ENCODE data around the gene STEAP3. TPM values are rescaled to one million over a fixed set of nuclear protein-coding genes. Genes with fewer than 3 reads are reported as not detected.
A peak's percentile ranks its signal among the peaks of the same experiment; 100 is the strongest.

Gene STEAP3
- total RNA-seq, 6 experiments from 2014 or later: 118 to 165 (median 131) TPM

DNA sequence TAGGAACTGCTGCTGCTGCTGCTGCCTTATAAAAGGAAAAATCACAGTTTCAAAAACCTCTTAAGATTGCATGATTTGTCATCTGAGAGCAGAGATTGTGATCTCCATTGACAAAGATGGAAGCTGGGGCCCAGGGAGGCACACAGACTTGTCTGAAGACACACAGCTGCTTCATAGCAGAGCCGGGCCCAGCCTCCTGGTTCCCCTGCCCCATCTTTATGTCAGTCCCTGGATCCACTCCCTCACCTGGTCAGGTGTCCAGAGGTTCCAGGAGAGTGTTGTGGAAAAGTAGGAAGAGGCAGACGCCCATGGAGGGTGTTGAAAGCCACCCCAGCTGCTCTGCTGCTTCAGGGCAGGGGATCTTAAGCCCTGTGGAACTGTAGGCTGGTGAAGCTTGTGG, 20.0 kb downstream of the STEAP3 start:
- intact Hi-C loops (cut with DNase I): no loop called here
- DNase-seq (no peak), ATAC-seq (no peak)
- no CpG with 5 or more reads among the region's 2 CpGs for WGBS (ENCODE audit: insufficient coverage, low coverage, low lambda C conversion rate, missing lambda C conversion rate)
- Histone ChIP-seq H3K9me3 (no peaks in the 10 kb centered on the region), H3K27ac (no peak overlapping the region), H3K4me1 (peaks cover 0 to 34% (median 4%) of the 10 kb centered on the region in 4 donors), H3K36me3 (peaks cover 0 to 30% (median 14%) of the 10 kb centered on the region in 4 donors), H3K27me3 (no peaks in the 10 kb centered on the region), H3K4me3 (no peak overlapping the region)
- TF ChIP-seq POLR2A (IDR thresholded peaks at IDR 0.05) (no peak), CTCF (IDR thresholded peaks at IDR 0.05) (no peak)

- no peak for ATAC-seq
- Histone ChIP-seq H3K36me3 (peaks cover 0 to 46% (median 20%) of the 10 kb centered on the region in 4 donors), H3K4me3 (no peak overlapping the region), H3K4me1 (peaks cover 0 to 27% (median 3%) of the 10 kb centered on the region in 4 donors), H3K27ac (no peak overlapping the region), H3K27me3 (no peaks in the 10 kb centered on the region), H3K9me3 (no peaks in the 10 kb centered on the region)
- TF ChIP-seq POLR2A (IDR thresholded peaks at IDR 0.05) (no peak), CTCF (IDR thresholded peaks at IDR 0.05) (no peak)
- intact Hi-C loops (cut with DNase I): no loop called here
- 67% methylated on average over 3 of the region's 17 CpGs for WGBS (ENCODE audit: insufficient coverage, low coverage, low lambda C conversion rate, missing lambda C conversion rate)
- no peak for DNase-seq
Observed at GRCh38 chr2:119245076-119245840, 21.6 kb downstream of the STEAP3 start.

DNA sequence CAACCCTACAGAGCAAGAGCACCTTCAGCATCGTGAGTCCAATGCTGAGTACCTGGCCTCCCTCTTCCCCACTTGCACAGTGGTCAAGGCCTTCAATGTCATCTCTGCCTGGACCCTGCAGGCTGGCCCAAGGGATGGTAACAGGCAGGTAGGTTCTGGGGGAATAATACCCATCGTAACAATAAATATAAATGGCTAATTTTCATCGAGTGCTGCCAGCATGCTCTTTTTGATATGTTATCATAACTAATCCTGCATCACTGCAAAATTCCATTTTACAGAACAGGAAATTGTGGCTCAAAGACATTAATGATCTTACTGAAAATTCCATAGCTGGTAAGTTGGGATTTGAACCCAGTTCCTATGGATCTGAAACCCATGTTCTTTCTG, 22.2 kb downstream of the STEAP3 start:
- no peak for TF ChIP-seq POLR2A (IDR thresholded peaks at IDR 0.05)
- TF ChIP-seq CTCF (IDR thresholded peaks at IDR 0.05): no peak
- intact Hi-C loops (cut with DNase I): no loop called here
- ATAC-seq: no peak
- H3K27me3 ChIP-seq: no peaks in the 10 kb centered on the region
- H3K36me3 ChIP-seq: peaks cover 0 to 49% (median 22%) of the 10 kb centered on the region in 4 donors
- no peak for DNase-seq
- H3K4me1 ChIP-seq: peaks cover 0 to 23% (median under 1%) of the 10 kb centered on the region in 4 donors
- no peak overlapping the region for H3K27ac ChIP-seq
- WGBS (ENCODE audit: insufficient coverage, low coverage, low lambda C conversion rate, missing lambda C conversion rate): 100% methylated on average over 2 of the region's 3 CpGs
- H3K9me3 ChIP-seq: no peaks in the 10 kb centered on the region
- no peak overlapping the region for H3K4me3 ChIP-seq

DNA sequence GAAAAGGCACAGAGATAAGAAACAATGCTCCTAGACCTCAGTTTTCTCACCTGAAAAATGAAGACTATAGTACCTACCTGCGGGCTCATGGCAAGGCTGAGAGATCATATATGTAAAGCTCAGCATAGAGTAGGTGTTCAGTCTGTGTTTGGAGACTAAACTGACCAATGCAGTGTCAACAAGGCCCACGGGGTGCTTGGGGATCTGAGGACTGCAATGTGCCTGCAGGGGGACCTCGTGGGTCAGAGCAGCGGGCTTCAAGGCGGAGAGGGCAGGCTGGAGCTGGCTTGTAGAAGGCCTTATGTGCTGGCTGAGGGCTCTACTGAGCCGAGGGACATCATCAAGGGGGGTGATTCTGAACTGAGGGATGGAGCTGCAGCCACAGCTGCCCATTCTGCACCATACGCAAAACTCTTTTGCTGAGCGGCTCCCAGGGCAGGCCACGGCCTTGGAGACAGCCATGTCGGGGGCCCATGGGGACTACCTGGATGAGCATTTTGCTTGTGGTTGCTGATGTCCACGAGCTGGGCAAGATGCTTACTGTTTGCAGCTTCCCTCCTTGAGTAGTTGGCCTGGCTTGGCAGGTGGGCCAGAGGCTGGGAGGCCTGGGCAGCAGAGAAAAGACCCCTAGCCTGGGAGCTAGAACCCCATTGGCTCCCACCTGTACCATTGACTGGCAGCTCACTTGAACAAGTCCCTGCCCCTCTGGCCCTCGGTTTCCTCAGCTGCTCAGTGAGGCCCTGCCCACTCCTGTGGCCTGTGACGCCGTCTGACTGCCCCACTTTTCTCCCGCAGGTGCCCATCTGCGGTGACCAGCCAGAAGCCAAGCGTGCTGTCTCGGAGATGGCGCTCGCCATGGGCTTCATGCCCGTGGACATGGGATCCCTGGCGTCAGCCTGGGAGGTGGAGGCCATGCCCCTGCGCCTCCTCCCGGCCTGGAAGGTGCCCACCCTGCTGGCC, 23.5 kb downstream of the STEAP3 start:
- no peaks in the 10 kb centered on the region for H3K27me3 ChIP-seq
- H3K27ac ChIP-seq: no peak overlapping the region
- H3K4me3 ChIP-seq: no peak overlapping the region
- peaks cover 0 to 17% (median 0%) of the 10 kb centered on the region in 4 donors for H3K4me1 ChIP-seq
- DNase-seq (peak in 2 of 3 donors; percentile 35 to 37), ATAC-seq (no peak)
- TF ChIP-seq CTCF (IDR thresholded peaks at IDR 0.05): no peak
- TF ChIP-seq POLR2A (IDR thresholded peaks at IDR 0.05): no peak
- 69% methylated on average over 2 of the region's 24 CpGs for WGBS (ENCODE audit: insufficient coverage, low coverage, low lambda C conversion rate, missing lambda C conversion rate)
- H3K9me3 ChIP-seq: no peaks in the 10 kb centered on the region
- intact Hi-C loops (cut with DNase I): no loop called here
- H3K36me3 ChIP-seq: peaks cover 0 to 57% (median 29%) of the 10 kb centered on the region in 4 donors

All from right lobe of liver (tissue), 6 donors.